VCaP (cell line): Measurements from ENCODE around the gene ACOD1.

ENCODE experiments used
- H3K27ac ChIP-seq: fragments of 450-650 bp; 2 replicates; pipeline ENCODE4 v1.5.1; 2017
- CTCF ChIP-seq: fragments of 450-650 bp; conservative IDR thresholded peaks from 2 replicates; pipeline ENCODE4 v1.5.1; 2017; ENCODE audit warnings: mild to moderate bottlenecking, moderate library complexity

The ACOD1 gene

GRCh38 chr13:76976490-76976889 is 28.2 kb downstream of the ACOD1 start:
- H3K27ac ChIP-seq, result no peak overlapping the region
- TF ChIP-seq CTCF, result no peak

GRCh38 chr13:76976929-76977328 is 28.6 kb downstream of the ACOD1 start:
- TF ChIP-seq CTCF, result no peak
- H3K27ac ChIP-seq, result no peak overlapping the region

- TF ChIP-seq CTCF, result peak; percentile 98
- no peak overlapping the region for H3K27ac ChIP-seq
Measured at GRCh38 chr13:76980075-76980718, 31.9 kb downstream of the ACOD1 start.

GRCh38 chr13:76982061-76982460 is 33.8 kb downstream of the ACOD1 start:
- no peak for TF ChIP-seq CTCF
- no peak overlapping the region for H3K27ac ChIP-seq

- TF ChIP-seq CTCF, result no peak
- H3K27ac ChIP-seq, result no peak overlapping the region
Measured at GRCh38 chr13:76983676-76984075, 35.4 kb downstream of the ACOD1 start.

GRCh38 chr13:76991432-76991795 is 43.1 kb downstream of the ACOD1 start:
- no peak for TF ChIP-seq CTCF
- H3K27ac ChIP-seq, result peak overlapping the region; percentile 85

GRCh38 chr13:76991796-76992547 is 43.7 kb downstream of the ACOD1 start, which contains the start of gene CLN5:
TSS of gene CLN5 (plus strand) at chr13:76992081. CDS start at chr13:76992099, 18 bp downstream.
- peak within 1 kb of the TSS; percentile 85 for H3K27ac ChIP-seq
- TF ChIP-seq CTCF, result no peak
